Gastroesophageal sphincter (tissue), 4 donors: ENCODE measurements around the gene RNF4. TPM values are rescaled to one million over a fixed set of nuclear protein-coding genes. Genes with fewer than 3 reads are reported as not detected.

Source experiments
- ATAC-seq: fragments of 150-250 bp; one replicate; pipeline ENCODE4 v1.9.1; 2016; ENCODE audit warnings: mild to moderate bottlenecking, moderate library complexity
- H3K27ac ChIP-seq, 4 donors: fragments of 200-600 bp; sonication (generic) in 3 of 4; 1 replicate in 3 of 4; 2 replicates in 1 of 4; pipeline ENCODE4 v1.5.1; 2016 to 2019
- H3K27me3 ChIP-seq: fragments of 200-600 bp; sonication (generic); one replicate; pipeline ENCODE4 v1.5.1; 2019
- H3K36me3 ChIP-seq, 2 donors: fragments of 200-600 bp; sonication (generic); one replicate each; pipeline ENCODE4 v1.5.1; 2019; ENCODE audit warnings: control low read depth in 1 of 2
- H3K4me1 ChIP-seq, 3 donors: fragments of 200-600 bp; sonication (generic); 1 replicate in 2 of 3; 2 replicates in 1 of 3; pipeline ENCODE4 v1.5.1; 2016 to 2019; ENCODE audit warnings: control low read depth in 2 of 3
- H3K4me3 ChIP-seq, 2 donors: fragments of 200-600 bp; sonication (generic); one replicate each; pipeline ENCODE4 v1.5.1; 2019; ENCODE audit warnings: mild to moderate bottlenecking in 1 of 2, moderate library complexity in 1 of 2
- H3K9me3 ChIP-seq, 3 donors: fragments of 200-600 bp; sonication (generic); one replicate each; pipeline ENCODE4 v1.5.1; 2017 to 2019; ENCODE audit warnings: control low read depth in 2 of 3
- CTCF ChIP-seq, 4 experiments: fragments of 200-600 bp in 2 of 4; fragments of 450-650 bp in 2 of 4; sonication (generic) in 1 of 4; IDR thresholded peaks; one replicate each; pipeline ENCODE4 v1.5.1; 2017 to 2019; ENCODE audit warnings: antibody characterized with exemption in 4 of 4, mild to moderate bottlenecking in 2 of 4, moderate library complexity in 2 of 4
- EP300 ChIP-seq: sonication (generic); formaldehyde crosslinking; IDR thresholded peaks from one replicate; pipeline ENCODE4 v1.6.1; 2017; ENCODE audit warnings: antibody characterized with exemption, mild to moderate bottlenecking
- POLR2A ChIP-seq, 2 donors: fragments of 450-650 bp; IDR thresholded peaks; one replicate each; pipeline ENCODE4 v1.6.1; 2017; ENCODE audit warnings: antibody characterized with exemption in 2 of 2, mild to moderate bottlenecking in 2 of 2, moderate library complexity in 1 of 2
- POLR2AphosphoS5 ChIP-seq: sonication (generic); formaldehyde crosslinking; IDR thresholded peaks from one replicate; pipeline ENCODE4 v1.6.1; 2017; ENCODE audit warnings: antibody characterized with exemption
- WGBS, 2 donors: methylation state at CpG; one replicate each; pipeline ENCODE4 v1.1.5; 2018; ENCODE audit warnings: low coverage in 1 of 2; 5-methylcytosine and 5-hydroxymethylcytosine counted together
- total RNA-seq, 4 donors: library from RNA; depleted of rRNA; stranded (reverse); fragments of >200 nt; gene quantifications; one replicate each; pipeline ENCODE4 v1.1.0, GENCODE V29; 2016

The RNF4 gene
- total RNA-seq, 4 donors from 2014 or later, result 30.2 to 64.3 (median 43.1) TPM

GRCh38 chr4:2434420-2434819 lies 34.5 kb upstream of the RNF4 start:
- Histone ChIP-seq H3K4me3 (no peak overlapping the region), H3K27me3 (peaks cover 14% of the 10 kb centered on the region), H3K4me1 (no peaks in the 10 kb centered on the region), H3K9me3 (no peaks in the 10 kb centered on the region), H3K36me3 (no peaks in the 10 kb centered on the region), H3K27ac (no peak overlapping the region)
- ATAC-seq, result no peak
- WGBS, 2 donors, result 41% methylated on average over 5 of the region's 9 CpGs; no CpG with 5 or more reads in 1 of the 2 donors
- TF ChIP-seq POLR2A (IDR thresholded peaks at IDR 0.05) (no peak), POLR2AphosphoS5 (no peak), CTCF (IDR thresholded peaks at IDR 0.05) (no peak), EP300 (no peak)

- Histone ChIP-seq H3K27ac (no peak overlapping the region), H3K9me3 (no peaks in the 10 kb centered on the region), H3K27me3 (peaks cover 14% of the 10 kb centered on the region), H3K36me3 (no peaks in the 10 kb centered on the region), H3K4me3 (no peak overlapping the region), H3K4me1 (no peaks in the 10 kb centered on the region)
- ATAC-seq, result no peak
- 30 to 52% methylated on average over 9 to 10 of the region's 10 CpGs for WGBS, 2 donors
- TF ChIP-seq POLR2AphosphoS5 (no peak), EP300 (no peak), POLR2A (IDR thresholded peaks at IDR 0.05) (no peak), CTCF (IDR thresholded peaks at IDR 0.05) (no peak)
Measured at GRCh38 chr4:2436301-2436700, 32.6 kb upstream of the RNF4 start.

- 70 to 80% methylated on average over 1 to 4 of the region's 30 CpGs for WGBS, 2 donors
- no peak for ATAC-seq
- Histone ChIP-seq H3K36me3 (no peaks in the 10 kb centered on the region), H3K9me3 (no peaks in the 10 kb centered on the region), H3K4me3 (no peak overlapping the region), H3K27ac (no peak overlapping the region), H3K27me3 (peaks cover 20% of the 10 kb centered on the region), H3K4me1 (no peaks in the 10 kb centered on the region)
- TF ChIP-seq EP300, result no peak
Measured at GRCh38 chr4:2436761-2437474, 32.0 kb upstream of the RNF4 start.

- H3K36me3 ChIP-seq, result no peaks in the 10 kb centered on the region
- TF ChIP-seq EP300, result no peak
- no peak for TF ChIP-seq POLR2A (IDR thresholded peaks at IDR 0.05)
- no peak for TF ChIP-seq CTCF (IDR thresholded peaks at IDR 0.05)
- TF ChIP-seq POLR2AphosphoS5, result no peak
- 76 to 81% methylated on average over 5 to 12 of the region's 25 CpGs for WGBS, 2 donors
- no peaks in the 10 kb centered on the region for H3K9me3 ChIP-seq
- no peaks in the 10 kb centered on the region for H3K4me1 ChIP-seq
- no peak overlapping the region for H3K4me3 ChIP-seq
- H3K27ac ChIP-seq, result no peak overlapping the region
- H3K27me3 ChIP-seq, result peaks cover 20% of the 10 kb centered on the region
- no peak for ATAC-seq
Measured at GRCh38 chr4:2437475-2438215, 31.3 kb upstream of the RNF4 start.

- no peak for TF ChIP-seq EP300
- no peak for TF ChIP-seq POLR2AphosphoS5
- TF ChIP-seq CTCF (IDR thresholded peaks at IDR 0.05), result no peak
- TF ChIP-seq POLR2A (IDR thresholded peaks at IDR 0.05), result no peak
- Histone ChIP-seq H3K27me3 (peaks cover 7% of the 10 kb centered on the region), H3K36me3 (no peaks in the 10 kb centered on the region), H3K4me1 (no peaks in the 10 kb centered on the region), H3K27ac (no peak overlapping the region), H3K4me3 (no peak overlapping the region), H3K9me3 (no peaks in the 10 kb centered on the region)
- ATAC-seq, result no peak
- WGBS, 2 donors, result 86 to 89% methylated on average over 3 to 5 of the region's 16 CpGs
Measured at GRCh38 chr4:2438822-2439718, 29.8 kb upstream of the RNF4 start.
